Stimulated activated CD4-positive, alpha-beta T cell treated with anti-CD3 and anti-CD28 coated beads, Interleukin-4, amount 100 ng/mL, for 24 hours (primary cell): ENCODE results near the gene A3GALT2.

ENCODE experiments used
- DNase-seq: peaks from one replicate; pipeline ENCODE4 v3.0.0-alpha.2; 2020

Gene A3GALT2

GRCh38 chr1:33320619-33321165, at the start of gene A3GALT2:
Gene A3GALT2 (minus strand): TSS chr1:33321098. CDS start chr1:33321098, 0 bp downstream.
- DNase-seq, result no peak

- no peak for DNase-seq
Observed at GRCh38 chr1:33370301-33370700, 49.4 kb upstream of the A3GALT2 start.

GRCh38 chr1:33369764-33370163, 48.9 kb upstream of the A3GALT2 start:
- no peak for DNase-seq

GRCh38 chr1:33369081-33369480, 48.2 kb upstream of the A3GALT2 start:
- DNase-seq, result no peak

GRCh38 chr1:33368431-33368830, 47.5 kb upstream of the A3GALT2 start:
- no peak for DNase-seq

- DNase-seq, result peak; percentile 88
Observed at GRCh38 chr1:33367485-33368405, 46.8 kb upstream of the A3GALT2 start.

GRCh38 chr1:33366762-33367484, 46.0 kb upstream of the A3GALT2 start:
- DNase-seq, result no peak

- no peak for DNase-seq
Observed at GRCh38 chr1:33365560-33365997, 44.7 kb upstream of the A3GALT2 start.

GRCh38 chr1:33364565-33364918, 43.6 kb upstream of the A3GALT2 start:
- DNase-seq, result no peak

- no peak for DNase-seq
Observed at GRCh38 chr1:33363470-33363861, 42.6 kb upstream of the A3GALT2 start.

GRCh38 chr1:33363021-33363420, 42.1 kb upstream of the A3GALT2 start:
- DNase-seq, result no peak

- DNase-seq, result no peak
Observed at GRCh38 chr1:33361532-33362235, 40.8 kb upstream of the A3GALT2 start.

GRCh38 chr1:33360367-33360766, 39.5 kb upstream of the A3GALT2 start:
- DNase-seq, result no peak

GRCh38 chr1:33359931-33360330, 39.0 kb upstream of the A3GALT2 start:
- no peak for DNase-seq

- no peak for DNase-seq
Observed at GRCh38 chr1:33358795-33359503, 38.1 kb upstream of the A3GALT2 start.

GRCh38 chr1:33358114-33358794, 37.4 kb upstream of the A3GALT2 start:
- DNase-seq, result no peak

- DNase-seq, result no peak
Observed at GRCh38 chr1:33357099-33357498, 36.2 kb upstream of the A3GALT2 start.

GRCh38 chr1:33354707-33355316, 33.9 kb upstream of the A3GALT2 start:
- DNase-seq, result no peak

GRCh38 chr1:33353531-33353930, 32.6 kb upstream of the A3GALT2 start:
- DNase-seq, result no peak

GRCh38 chr1:33351281-33351660, 30.4 kb upstream of the A3GALT2 start:
- DNase-seq, result no peak

GRCh38 chr1:33350611-33351280, 29.8 kb upstream of the A3GALT2 start:
- no peak for DNase-seq
